ENCODE data around the gene ASPHD1. TPM values are rescaled to one million over a fixed set of nuclear protein-coding genes. Genes with fewer than 3 reads are reported as not detected.

ASPHD1 gene
- total RNA-seq, 1 donor from 2014 or later = not detected

GRCh38 chr16:29940656-29941055 lies 40.4 kb downstream of the ASPHD1 start:
- Histone ChIP-seq H3K27me3 (no peaks in the 10 kb centered on the region), H3K36me3 (no peaks in the 10 kb centered on the region), H3K27ac (no peak overlapping the region), H3K4me1 (no peaks in the 10 kb centered on the region), H3K9me3 (no peaks in the 10 kb centered on the region), H3K4me3 (no peak overlapping the region)
- TF ChIP-seq, protein P1, sequence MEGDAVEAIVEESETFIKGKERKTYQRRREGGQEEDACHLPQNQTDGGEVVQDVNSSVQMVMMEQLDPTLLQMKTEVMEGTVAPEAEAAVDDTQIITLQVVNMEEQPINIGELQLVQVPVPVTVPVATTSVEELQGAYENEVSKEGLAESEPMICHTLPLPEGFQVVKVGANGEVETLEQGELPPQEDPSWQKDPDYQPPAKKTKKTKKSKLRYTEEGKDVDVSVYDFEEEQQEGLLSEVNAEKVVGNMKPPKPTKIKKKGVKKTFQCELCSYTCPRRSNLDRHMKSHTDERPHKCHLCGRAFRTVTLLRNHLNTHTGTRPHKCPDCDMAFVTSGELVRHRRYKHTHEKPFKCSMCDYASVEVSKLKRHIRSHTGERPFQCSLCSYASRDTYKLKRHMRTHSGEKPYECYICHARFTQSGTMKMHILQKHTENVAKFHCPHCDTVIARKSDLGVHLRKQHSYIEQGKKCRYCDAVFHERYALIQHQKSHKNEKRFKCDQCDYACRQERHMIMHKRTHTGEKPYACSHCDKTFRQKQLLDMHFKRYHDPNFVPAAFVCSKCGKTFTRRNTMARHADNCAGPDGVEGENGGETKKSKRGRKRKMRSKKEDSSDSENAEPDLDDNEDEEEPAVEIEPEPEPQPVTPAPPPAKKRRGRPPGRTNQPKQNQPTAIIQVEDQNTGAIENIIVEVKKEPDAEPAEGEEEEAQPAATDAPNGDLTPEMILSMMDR (IDR thresholded peaks at IDR 0.05) = no peak
- intact Hi-C loops (cut with DNase I) = no loop called here
- no peak for DNase-seq (ENCODE audit: low spot score in 2 of 2)

DNA sequence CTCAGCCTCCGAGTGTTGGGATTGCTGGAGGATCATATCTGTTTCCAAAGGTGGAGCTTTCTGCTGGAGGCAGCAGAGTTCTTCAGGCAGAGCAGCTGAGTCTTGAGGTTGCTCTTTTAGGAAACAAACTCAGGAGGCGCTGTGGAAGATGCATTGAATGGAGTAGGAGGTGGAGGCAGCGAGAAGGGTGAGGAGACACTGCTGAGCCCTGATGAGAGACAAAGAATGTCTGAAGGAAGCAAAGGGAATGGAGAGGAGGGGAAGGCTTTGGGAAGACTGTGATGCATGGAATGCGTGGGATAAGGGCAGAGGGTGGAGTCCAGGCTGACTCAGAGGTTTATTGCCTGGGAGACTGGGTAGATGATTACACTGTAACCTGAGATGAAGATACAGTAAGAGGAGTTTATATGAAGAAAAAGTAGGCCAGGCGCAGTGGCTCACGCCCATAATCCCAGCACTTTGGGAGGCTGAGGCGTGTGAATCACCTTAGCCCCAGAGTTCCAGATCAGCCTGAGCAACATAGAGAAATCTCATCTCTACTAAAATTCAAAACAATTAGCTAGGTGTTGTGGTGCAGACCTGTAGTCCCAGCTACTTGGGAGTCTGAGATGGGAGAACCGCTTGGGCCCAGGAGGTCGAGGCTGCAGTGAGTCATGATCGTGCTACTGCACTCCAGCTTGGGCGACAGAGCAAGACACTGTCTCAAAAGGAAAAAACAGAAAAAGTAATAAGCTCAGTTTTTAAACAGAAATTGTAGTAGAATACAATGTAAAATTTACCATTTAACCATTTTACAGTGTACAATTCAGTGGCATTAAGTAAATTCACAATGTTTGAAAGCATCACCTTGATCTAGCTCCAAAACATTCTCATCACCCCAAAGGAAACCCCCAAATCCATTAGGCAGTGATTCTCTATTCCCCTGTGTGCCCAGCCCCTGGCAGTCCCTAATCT lies 43.8 kb downstream of the ASPHD1 start:
- intact Hi-C loops (cut with DNase I) = no loop called here
- no peak for DNase-seq (ENCODE audit: low spot score in 2 of 2)
- TF ChIP-seq, protein P1 (IDR thresholded peaks at IDR 0.05) = no peak
- Histone ChIP-seq H3K4me1 (no peaks in the 10 kb centered on the region), H3K36me3 (no peaks in the 10 kb centered on the region), H3K27ac (no peak overlapping the region), H3K27me3 (no peaks in the 10 kb centered on the region), H3K4me3 (no peak overlapping the region), H3K9me3 (no peaks in the 10 kb centered on the region)

- Histone ChIP-seq H3K4me1 (no peaks in the 10 kb centered on the region), H3K4me3 (no peak overlapping the region), H3K36me3 (no peaks in the 10 kb centered on the region), H3K27me3 (no peaks in the 10 kb centered on the region), H3K9me3 (no peaks in the 10 kb centered on the region), H3K27ac (no peak overlapping the region)
- intact Hi-C loops (cut with DNase I) = no loop called here
- TF ChIP-seq, protein P1 (IDR thresholded peaks at IDR 0.05) = no peak
- no peak for DNase-seq (ENCODE audit: low spot score in 2 of 2)
Observed at GRCh38 chr16:29947897-29948296, 47.6 kb downstream of the ASPHD1 start.

DNA sequence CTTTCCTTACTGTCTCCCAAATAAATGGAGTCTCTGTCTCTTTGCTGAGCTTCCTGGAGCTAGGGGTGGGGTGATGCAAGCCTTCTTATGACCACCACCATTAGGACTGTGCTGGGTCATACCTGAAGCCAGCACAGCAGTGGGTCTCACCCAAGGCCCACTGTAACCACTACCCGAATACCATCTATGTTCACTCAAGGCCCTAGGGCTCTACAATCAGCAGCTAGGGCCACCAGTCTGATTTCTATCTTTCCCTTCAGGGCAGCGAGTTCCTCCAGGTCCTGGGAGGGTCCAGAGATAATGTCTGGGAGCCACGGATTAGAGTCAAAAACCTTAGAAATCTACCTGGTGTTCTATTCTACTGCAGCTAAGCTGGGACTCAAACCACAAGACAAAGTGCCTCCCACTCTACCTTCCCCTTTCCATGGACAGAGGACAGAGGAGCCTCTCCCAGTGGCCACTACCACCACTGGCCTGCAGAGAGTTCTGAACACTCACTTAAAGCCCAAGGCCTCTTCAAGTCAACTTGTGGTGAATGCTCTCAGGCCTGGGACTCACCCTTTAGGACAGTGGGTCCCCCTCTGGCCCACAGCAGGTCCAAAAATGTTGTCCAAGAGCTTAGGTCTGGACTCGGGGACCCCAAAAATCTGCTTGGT lies 50.6 kb downstream of the ASPHD1 start:
- Histone ChIP-seq H3K9me3 (no peaks in the 10 kb centered on the region), H3K4me1 (no peaks in the 10 kb centered on the region), H3K36me3 (no peaks in the 10 kb centered on the region), H3K27me3 (no peaks in the 10 kb centered on the region), H3K27ac (no peak overlapping the region), H3K4me3 (no peak overlapping the region)
- no peak for DNase-seq (ENCODE audit: low spot score in 2 of 2)
- TF ChIP-seq, protein P1 (IDR thresholded peaks at IDR 0.05) = no peak
- intact Hi-C loops (cut with DNase I) = no loop called here

DNA sequence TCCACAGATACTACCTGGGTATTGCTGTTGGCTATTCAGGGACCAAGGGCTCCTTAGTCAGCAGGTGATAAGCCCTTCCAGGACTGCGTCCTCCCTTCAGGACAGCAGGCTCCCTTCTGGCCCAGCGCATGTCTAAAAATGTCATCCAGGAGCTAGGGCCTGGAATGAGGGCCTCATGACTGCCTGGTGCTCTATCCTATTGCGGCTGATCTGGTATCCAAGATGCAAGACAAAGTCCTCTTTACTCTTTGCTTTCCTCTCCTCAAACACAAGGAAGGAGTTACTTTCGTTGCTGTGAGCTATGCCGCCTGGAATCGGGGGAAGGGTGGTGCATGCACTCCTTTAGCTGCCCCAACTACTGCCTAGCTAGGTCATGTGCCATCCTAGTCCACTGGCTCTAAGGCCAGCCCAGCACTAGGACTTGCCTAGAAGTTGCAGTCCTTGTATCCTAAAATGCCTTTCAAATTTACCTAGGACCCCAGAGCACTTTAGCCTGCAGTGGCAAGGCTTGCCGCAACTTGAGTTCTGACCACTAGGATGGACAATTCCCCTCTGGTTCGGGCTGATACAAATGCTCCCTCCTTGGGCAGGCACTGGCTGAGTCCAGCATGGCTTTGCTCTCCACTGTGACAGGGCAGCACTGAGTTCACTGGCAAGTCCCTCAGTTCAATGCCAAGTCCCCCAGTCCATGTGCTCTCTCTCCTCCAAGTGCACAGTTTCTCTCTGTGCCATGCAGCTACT lies 51.5 kb downstream of the ASPHD1 start:
- Histone ChIP-seq H3K27me3 (no peaks in the 10 kb centered on the region), H3K36me3 (no peaks in the 10 kb centered on the region), H3K27ac (no peak overlapping the region), H3K4me1 (no peaks in the 10 kb centered on the region), H3K4me3 (no peak overlapping the region), H3K9me3 (no peaks in the 10 kb centered on the region)
- intact Hi-C loops (cut with DNase I) = no loop called here
- TF ChIP-seq, protein P1 (IDR thresholded peaks at IDR 0.05) = no peak
- DNase-seq (ENCODE audit: low spot score in 2 of 2) = no peak

Other genes with a start within 250 kb of the ASPHD1 start
- 10.3 TPM for gene SPN, start 237.2 kb upstream of the ASPHD1 start, total RNA-seq
- gene QPRT, start 221.3 kb upstream of the ASPHD1 start, total RNA-seq = 5.7 TPM
- 0.21 TPM for gene C16orf54, start 154.5 kb upstream of the ASPHD1 start, total RNA-seq
- gene ZG16, start 122.2 kb upstream of the ASPHD1 start, total RNA-seq = 0.21 TPM
- gene KIF22, start 109.7 kb upstream of the ASPHD1 start, total RNA-seq = 28.6 TPM
- 146 TPM for gene MAZ, start 94.0 kb upstream of the ASPHD1 start, total RNA-seq
- 5.0 TPM for gene PRRT2, start 88.3 kb upstream of the ASPHD1 start, total RNA-seq
- gene PAGR1, start 84.3 kb upstream of the ASPHD1 start, total RNA-seq = 54.3 TPM
- gene MVP, start 80.0 kb upstream of the ASPHD1 start, total RNA-seq = 244 TPM
- gene CDIPT, start 37.3 kb upstream of the ASPHD1 start, total RNA-seq = 174 TPM
- 0.21 TPM for gene SEZ6L2, start 938 bp upstream of the ASPHD1 start, total RNA-seq
- gene KCTD13, start 25.7 kb downstream of the ASPHD1 start, total RNA-seq = 302 TPM
- 49.2 TPM for gene TMEM219, start 61.6 kb downstream of the ASPHD1 start, total RNA-seq
- 101 TPM for gene TAOK2, start 73.4 kb downstream of the ASPHD1 start, total RNA-seq
- 2.0 TPM for gene HIRIP3, start 95.1 kb downstream of the ASPHD1 start, total RNA-seq
- 44.1 TPM for gene INO80E, start 95.8 kb downstream of the ASPHD1 start, total RNA-seq
- gene DOC2A, start 110.5 kb downstream of the ASPHD1 start, total RNA-seq = not detected
- gene C16orf92, start 122.7 kb downstream of the ASPHD1 start, total RNA-seq = not detected
- gene TLCD3B, start 130.8 kb downstream of the ASPHD1 start, total RNA-seq = not detected
- 1,202 TPM for gene ALDOA, start 165.3 kb downstream of the ASPHD1 start, total RNA-seq
- gene PPP4C, start 175.5 kb downstream of the ASPHD1 start, total RNA-seq = 50.7 TPM
- 0.75 TPM for gene TBX6, start 191.4 kb downstream of the ASPHD1 start, total RNA-seq
- 98.6 TPM for gene YPEL3, start 195.7 kb downstream of the ASPHD1 start, total RNA-seq
- gene GDPD3, start 213.0 kb downstream of the ASPHD1 start, total RNA-seq = 0.53 TPM
- gene MAPK3, start 222.7 kb downstream of the ASPHD1 start, total RNA-seq = 115 TPM

All from ascending aorta (tissue), 2 donors.